ENCODE data around the gene SLC35F3. TPM values are rescaled to one million over a fixed set of nuclear protein-coding genes. Genes with fewer than 3 reads are reported as not detected.

The SLC35F3 gene
- total and polyA plus RNA-seq, 3 donors from 2014 or later: 0.43 to 0.87 (median 0.47) TPM

DNA sequence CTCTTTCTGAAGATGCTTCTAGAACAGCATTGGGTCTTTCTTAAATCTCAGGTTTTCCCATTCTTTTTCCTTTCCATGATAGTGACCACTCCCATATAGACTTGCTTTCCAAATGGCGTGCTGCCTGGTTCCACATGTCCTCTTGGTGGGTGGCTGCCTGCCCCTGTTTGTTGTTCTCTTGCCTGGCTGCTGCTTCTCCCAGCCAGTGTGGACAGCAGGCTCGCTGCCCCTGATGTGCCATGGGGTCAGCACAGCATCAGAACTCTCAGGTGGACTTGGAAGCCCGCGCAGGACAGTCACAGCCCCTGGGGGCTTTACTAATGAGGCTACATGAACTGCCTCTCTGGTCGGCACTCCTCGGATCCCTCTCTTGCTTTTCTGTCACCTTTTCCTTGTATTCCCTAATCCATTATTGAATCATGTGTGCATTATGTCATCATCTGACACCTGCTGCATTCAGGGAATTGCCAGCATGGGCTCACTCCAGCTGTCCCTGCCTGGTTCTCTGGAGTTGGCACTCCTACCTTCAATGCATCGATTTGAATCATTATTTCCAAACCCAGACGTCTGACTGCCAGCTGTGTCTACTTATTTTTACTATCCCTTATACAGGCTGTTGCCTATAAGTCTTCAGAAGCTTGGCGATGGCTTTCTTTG lies 368.3 kb downstream of the SLC35F3 start:
- 61 to 74% methylated on average over 9 of the region's 9 CpGs for WGBS, 2 donors
- Histone ChIP-seq H3K27ac (no peak overlapping the region), H3K4me1 (no peaks in the 10 kb centered on the region)

DNA sequence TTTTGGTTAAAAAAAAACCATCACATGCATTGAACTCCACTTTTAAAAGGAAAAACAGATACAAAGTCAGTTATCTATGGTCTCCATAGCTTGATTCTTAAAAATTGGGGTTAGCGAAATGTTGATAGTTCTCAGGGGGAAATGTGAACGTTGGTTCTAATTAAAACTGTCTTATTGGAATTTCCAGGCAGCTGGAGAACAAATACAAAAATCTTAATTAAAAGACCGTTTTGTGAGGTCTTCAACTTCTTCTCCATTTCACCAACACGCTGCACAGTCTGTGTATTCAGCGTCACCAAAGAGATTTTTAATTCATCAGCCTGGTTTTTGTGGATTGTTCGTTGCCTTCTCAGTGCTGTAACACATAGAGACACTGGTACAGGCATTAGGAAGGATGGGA lies 369.5 kb downstream of the SLC35F3 start:
- Histone ChIP-seq H3K9me3 (no peaks in the 10 kb centered on the region), H3K4me1 (no peaks in the 10 kb centered on the region), H3K27me3 (no peaks in the 10 kb centered on the region), H3K36me3 (ENCODE audit: low read depth, missing control alignments) (no peaks in the 10 kb centered on the region), H3K4me3 (no peak overlapping the region), H3K27ac (no peak overlapping the region)
- intact Hi-C loops (cut with DNase I; ENCODE audit: low total_unique reads): no loop called here
- no peak for DNase-seq
- TF ChIP-seq POLR2A (IDR thresholded peaks at IDR 0.05) (no peak), CTCF (IDR thresholded peaks at IDR 0.05) (no peak)
- 87 to 89% methylated on average over 6 of the region's 6 CpGs for WGBS, 2 donors

More for the DNA sequence above, 368.3 kb downstream of the SLC35F3 start:
- intact Hi-C loops (cut with DNase I; ENCODE audit: low total_unique reads): no loop called here
- Histone ChIP-seq H3K36me3 (ENCODE audit: low read depth, missing control alignments) (no peaks in the 10 kb centered on the region), H3K9me3 (no peaks in the 10 kb centered on the region), H3K27me3 (no peaks in the 10 kb centered on the region), H3K4me3 (no peak overlapping the region)
- TF ChIP-seq POLR2A (IDR thresholded peaks at IDR 0.05) (no peak), CTCF (IDR thresholded peaks at IDR 0.05) (no peak)
- no peak for DNase-seq

DNA sequence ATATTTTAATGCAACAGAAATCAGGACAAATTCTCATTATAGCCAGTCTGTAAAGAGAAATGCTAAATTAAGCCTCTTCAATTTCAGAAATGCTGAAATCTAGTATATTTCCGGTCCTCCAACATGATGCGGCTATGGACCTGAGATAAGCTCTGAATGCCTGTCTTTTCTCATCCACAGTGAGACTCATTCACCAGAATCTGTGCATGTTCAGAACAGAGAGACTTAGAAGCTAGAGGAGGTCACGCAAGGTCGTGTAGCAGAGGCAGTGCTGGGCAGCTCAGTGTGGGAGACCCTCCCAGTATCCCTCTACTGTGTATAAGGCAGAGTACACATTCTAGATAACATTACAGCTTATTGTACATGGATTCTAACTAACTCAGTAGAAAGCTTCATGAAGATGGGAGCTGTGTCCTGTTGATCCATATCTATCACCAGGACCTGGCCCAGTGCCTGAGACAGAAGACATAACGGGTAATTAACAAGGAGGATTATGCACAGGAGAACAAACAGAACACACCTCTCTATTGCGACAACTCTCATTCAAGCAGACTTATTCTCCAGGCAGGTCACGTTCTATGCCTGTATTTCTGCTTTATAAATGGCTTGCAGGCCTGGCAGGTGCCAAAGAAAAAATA lies 371.8 kb downstream of the SLC35F3 start:
- Histone ChIP-seq H3K36me3 (ENCODE audit: low read depth, missing control alignments) (no peaks in the 10 kb centered on the region), H3K27me3 (no peaks in the 10 kb centered on the region), H3K4me1 (no peaks in the 10 kb centered on the region), H3K27ac (no peak overlapping the region), H3K9me3 (no peaks in the 10 kb centered on the region), H3K4me3 (no peak overlapping the region)
- no peak for DNase-seq
- 71 to 79% methylated on average over 7 of the region's 7 CpGs for WGBS, 2 donors
- intact Hi-C loops (cut with DNase I; ENCODE audit: low total_unique reads): no loop called here
- TF ChIP-seq CTCF (IDR thresholded peaks at IDR 0.05) (no peak), POLR2A (IDR thresholded peaks at IDR 0.05) (no peak)

- no peak overlapping the region for H3K27ac ChIP-seq
- 61 to 74% methylated on average over 8 of the region's 8 CpGs for WGBS, 2 donors
- H3K9me3 ChIP-seq: no peaks in the 10 kb centered on the region
- intact Hi-C loops (cut with DNase I; ENCODE audit: low total_unique reads): no loop called here
- no peak for DNase-seq
- no peaks in the 10 kb centered on the region for H3K36me3 ChIP-seq (ENCODE audit: low read depth, missing control alignments)
- H3K4me1 ChIP-seq: no peaks in the 10 kb centered on the region
- no peaks in the 10 kb centered on the region for H3K27me3 ChIP-seq
- no peak overlapping the region for H3K4me3 ChIP-seq
- no peak for TF ChIP-seq CTCF (IDR thresholded peaks at IDR 0.05)
- no peak for TF ChIP-seq POLR2A (IDR thresholded peaks at IDR 0.05)
Measured at GRCh38 chr1:234277161-234277868, 372.8 kb downstream of the SLC35F3 start.
